Body of pancreas (tissue), 4 donors: ENCODE measurements around the gene CADPS.

ENCODE experiments used
- POLR2A ChIP-seq, 3 donors: fragments of 450-650 bp; IDR thresholded peaks; one replicate each; pipeline ENCODE4 v1.6.1; 2016; ENCODE audit warnings: antibody characterized with exemption in 3 of 3, mild to moderate bottlenecking in 2 of 3
- TF ChIP-seq, protein P1 (sequence below), 7 experiments: fragments of 450-650 bp in 4 of 7; fragments of 200-600 bp in 3 of 7; sonication (generic) in 3 of 7; IDR thresholded peaks; one replicate each; pipeline ENCODE4 v1.5.1; 2016 to 2019; ENCODE audit warnings: antibody characterized with exemption in 7 of 7

- TF ChIP-seq, protein P1, sequence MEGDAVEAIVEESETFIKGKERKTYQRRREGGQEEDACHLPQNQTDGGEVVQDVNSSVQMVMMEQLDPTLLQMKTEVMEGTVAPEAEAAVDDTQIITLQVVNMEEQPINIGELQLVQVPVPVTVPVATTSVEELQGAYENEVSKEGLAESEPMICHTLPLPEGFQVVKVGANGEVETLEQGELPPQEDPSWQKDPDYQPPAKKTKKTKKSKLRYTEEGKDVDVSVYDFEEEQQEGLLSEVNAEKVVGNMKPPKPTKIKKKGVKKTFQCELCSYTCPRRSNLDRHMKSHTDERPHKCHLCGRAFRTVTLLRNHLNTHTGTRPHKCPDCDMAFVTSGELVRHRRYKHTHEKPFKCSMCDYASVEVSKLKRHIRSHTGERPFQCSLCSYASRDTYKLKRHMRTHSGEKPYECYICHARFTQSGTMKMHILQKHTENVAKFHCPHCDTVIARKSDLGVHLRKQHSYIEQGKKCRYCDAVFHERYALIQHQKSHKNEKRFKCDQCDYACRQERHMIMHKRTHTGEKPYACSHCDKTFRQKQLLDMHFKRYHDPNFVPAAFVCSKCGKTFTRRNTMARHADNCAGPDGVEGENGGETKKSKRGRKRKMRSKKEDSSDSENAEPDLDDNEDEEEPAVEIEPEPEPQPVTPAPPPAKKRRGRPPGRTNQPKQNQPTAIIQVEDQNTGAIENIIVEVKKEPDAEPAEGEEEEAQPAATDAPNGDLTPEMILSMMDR (IDR thresholded peaks at IDR 0.05) = no peak
- no peak for TF ChIP-seq POLR2A (IDR thresholded peaks at IDR 0.05)
These were observed 459.9 kb downstream of the CADPS start for GRCh38 chr3:62415312-62415801.
